ENCODE results near the gene POU6F2.

DNA sequence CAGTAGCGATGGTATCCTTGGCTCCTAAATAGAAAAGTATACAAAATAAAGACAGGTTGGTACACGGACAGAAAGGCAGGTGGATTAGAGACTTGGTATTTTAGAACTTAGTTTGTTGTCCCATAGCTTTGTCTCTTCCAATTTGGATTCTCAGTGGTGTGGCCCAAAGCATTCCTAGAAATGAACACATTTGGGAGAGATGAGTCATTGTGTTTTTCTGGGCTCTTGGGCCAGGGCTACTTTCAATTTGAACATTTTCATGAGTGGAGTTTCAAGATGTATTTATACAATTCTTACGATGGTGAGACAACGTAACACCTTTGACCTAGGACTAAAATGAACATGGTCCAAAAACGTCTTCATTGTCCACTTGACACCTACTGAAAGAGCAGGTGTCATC is 363.4 kb downstream of the POU6F2 start:
- TF ChIP-seq, protein P1, sequence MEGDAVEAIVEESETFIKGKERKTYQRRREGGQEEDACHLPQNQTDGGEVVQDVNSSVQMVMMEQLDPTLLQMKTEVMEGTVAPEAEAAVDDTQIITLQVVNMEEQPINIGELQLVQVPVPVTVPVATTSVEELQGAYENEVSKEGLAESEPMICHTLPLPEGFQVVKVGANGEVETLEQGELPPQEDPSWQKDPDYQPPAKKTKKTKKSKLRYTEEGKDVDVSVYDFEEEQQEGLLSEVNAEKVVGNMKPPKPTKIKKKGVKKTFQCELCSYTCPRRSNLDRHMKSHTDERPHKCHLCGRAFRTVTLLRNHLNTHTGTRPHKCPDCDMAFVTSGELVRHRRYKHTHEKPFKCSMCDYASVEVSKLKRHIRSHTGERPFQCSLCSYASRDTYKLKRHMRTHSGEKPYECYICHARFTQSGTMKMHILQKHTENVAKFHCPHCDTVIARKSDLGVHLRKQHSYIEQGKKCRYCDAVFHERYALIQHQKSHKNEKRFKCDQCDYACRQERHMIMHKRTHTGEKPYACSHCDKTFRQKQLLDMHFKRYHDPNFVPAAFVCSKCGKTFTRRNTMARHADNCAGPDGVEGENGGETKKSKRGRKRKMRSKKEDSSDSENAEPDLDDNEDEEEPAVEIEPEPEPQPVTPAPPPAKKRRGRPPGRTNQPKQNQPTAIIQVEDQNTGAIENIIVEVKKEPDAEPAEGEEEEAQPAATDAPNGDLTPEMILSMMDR (IDR thresholded peaks at IDR 0.05) = no peak
- TF ChIP-seq EP300 (IDR thresholded peaks at IDR 0.05) = no peak
- no peak for TF ChIP-seq POLR2AphosphoS5 (IDR thresholded peaks at IDR 0.05)

Data from suprapubic skin (tissue), 4 donors.